Activated naive CD4-positive, alpha-beta T cell treated with anti-CD3 and anti-CD28 coated beads, Interleukin-2, amount 50 U/mL, for 72 hours (primary cell): ENCODE data around the gene FUT1. TPM values are rescaled to one million over a fixed set of nuclear protein-coding genes. Genes with fewer than 3 reads are reported as not detected.

Source experiments
- ATAC-seq, 2 donors: fragments of 150-1000 bp; cut with Tn5 transposase; 2 replicates each; pipeline ENCODE4 v1.10.0; 2021; ENCODE audit warnings: mild to moderate bottlenecking in 2 of 2, moderate library complexity in 2 of 2
- DNase-seq, 2 donors: peaks; one replicate each; pipeline ENCODE4 v3.0.0; 2021 to 2022; ENCODE audit warnings: low spot score in 2 of 2
- H3K27ac Mint-ChIP-seq, 2 donors: one replicate each; pipeline ENCODE4 v1.8.0; 2022; ENCODE audit warnings: mild to moderate bottlenecking in 2 of 2, mixed read lengths in 2 of 2
- H3K36me3 Mint-ChIP-seq, 2 donors: one replicate each; pipeline ENCODE4 v1.8.0; 2022; ENCODE audit warnings: mixed read lengths in 2 of 2
- H3K9me3 Mint-ChIP-seq, 2 donors: one replicate each; pipeline ENCODE4 v1.8.0; 2022; ENCODE audit warnings: mixed read lengths in 2 of 2
- total RNA-seq, 2 donors: library from RNA; stranded (reverse); gene quantifications; one replicate each; pipeline ENCODE4 v1.2.3, GENCODE V29; 2022

The FUT1 gene
- total RNA-seq, 2 donors from 2014 or later: 0.41 TPM; not detected in 1

DNA sequence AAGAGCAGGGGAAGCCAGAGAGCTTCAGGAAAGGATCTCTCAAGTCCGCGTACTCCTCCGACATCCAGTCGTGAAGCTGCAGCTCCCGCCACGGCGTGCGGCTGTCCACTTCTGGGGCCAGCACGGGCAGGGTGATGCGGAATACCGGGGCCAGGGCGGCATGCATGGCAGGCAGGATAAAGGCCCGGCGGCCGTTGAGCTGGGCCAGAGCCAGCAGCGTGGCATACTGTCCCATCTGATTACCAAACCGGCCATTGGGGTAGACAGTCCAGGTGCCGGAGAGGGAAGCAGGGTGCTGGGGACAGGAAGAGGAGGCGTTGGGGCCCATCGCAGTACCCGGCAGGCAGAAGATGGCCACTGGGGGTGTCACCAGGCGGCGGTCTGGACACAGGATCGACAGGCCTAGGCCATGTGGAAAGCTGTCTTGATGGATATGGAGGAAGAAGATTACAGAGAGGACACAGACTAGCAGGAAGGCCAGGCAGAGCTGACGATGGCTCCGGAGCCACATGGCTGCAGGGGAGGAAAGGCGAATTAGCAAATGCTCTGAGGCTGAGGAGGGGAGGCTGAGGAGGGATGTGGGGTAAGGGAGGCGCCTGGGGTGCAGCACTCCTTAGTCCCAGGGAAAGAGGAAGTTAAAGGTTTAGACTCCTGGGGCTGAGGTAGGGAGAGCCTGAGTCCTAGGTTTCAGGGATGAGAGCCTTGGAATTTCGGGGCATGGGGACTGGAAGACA, 1.5 kb downstream of the FUT1 start:
- H3K36me3 Mint-ChIP-seq: no peaks in the 10 kb centered on the region
- H3K9me3 Mint-ChIP-seq: no peaks in the 10 kb centered on the region
- DNase-seq: no peak
- no peak for ATAC-seq
- no peak overlapping the region for H3K27ac Mint-ChIP-seq

DNA sequence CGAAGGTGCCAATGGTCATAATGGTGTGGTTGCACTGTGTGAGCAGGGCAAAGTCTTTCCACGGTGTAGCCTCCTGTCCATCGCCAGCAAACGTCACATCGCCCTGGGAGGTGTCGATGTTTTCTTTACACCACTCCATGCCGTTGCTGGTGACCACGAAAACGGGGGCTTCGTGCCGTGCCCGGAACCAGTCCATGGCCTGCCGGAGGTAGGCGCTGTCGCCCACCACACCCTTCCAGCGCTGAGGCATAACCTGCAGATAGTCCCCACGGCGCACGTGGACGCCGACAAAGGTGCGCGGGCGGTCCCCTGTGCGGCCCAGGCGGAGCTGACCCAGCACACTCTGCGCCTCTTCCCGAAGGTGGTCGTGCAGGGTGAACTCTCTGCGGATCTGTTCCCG, 2.1 kb downstream of the FUT1 start:
- no peak for ATAC-seq
- Mint-ChIP-seq H3K27ac (no peak overlapping the region), H3K9me3 (no peaks in the 10 kb centered on the region), H3K36me3 (no peaks in the 10 kb centered on the region)
- no peak for DNase-seq

DNA sequence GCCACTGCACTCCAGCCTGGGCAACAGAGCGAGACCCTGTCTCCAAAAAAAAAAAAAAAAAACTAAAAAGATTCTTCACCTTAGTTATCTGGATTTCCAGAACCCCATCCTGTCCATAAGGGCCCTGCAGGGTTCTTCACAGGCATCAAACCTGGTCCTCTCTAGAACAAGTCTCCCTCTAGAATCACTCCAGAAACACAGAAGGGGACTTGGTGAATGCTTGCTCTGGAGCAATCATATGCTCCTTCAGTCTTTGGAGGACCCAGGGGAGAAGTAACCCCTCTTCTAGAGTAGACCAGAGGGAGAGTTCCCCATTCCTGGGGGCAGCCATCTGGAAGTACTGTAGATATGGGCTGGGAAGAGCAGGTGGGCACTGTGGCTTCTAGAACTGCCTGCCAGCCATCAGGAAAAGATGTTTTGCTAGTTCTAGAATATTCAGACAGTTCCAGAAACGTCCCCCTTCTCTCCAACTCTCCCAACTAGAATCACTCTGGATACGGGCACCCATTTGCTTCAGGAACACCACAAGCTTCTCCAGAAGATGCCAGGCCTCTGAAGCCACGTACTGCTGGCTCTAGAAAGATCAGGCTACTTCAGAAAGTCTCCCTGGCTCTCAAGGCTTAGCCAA, 2.8 kb downstream of the FUT1 start:
- ATAC-seq: no peak

DNA sequence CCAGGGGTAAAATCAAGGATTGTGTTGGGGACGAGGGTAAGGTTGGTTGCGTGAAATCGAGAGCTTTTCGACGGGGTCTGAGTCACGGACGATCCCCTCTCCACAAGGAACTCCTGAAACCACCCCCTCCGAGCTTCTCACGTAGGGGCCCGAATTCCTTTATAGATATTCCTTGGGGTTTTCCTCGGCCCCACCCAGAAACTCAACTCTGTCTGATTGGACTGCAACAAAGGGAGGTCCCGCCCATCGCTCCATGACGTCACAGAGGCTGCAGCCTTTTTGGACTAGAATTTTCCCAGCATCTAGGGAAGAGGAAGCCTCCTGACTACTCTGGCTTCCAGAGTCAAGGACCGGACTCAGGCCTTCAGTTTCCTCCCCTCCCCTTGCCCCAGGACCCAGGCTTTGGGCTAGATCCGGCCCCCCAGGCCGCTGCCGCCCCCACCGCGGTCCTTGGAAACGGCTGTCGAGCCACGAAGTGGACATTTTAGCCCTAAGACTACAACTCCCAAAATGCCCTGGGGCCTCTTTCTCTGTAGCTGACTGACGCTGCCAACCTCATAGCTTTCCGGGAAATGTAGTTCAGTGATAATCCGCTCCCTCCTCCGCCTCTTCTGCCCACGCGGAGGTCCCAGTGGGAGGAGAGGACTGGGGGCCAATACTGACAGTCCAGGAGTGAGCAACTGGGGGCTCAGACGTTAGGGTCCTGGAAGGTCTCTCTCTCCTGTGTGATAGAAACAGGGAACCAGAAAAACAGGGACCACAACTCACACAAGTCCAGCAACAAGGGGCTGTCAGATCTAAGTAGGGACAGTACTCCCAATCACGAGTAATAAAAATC, 5.5 kb downstream of the FUT1 start, which contains the start of gene IZUMO1:
TSS of gene IZUMO1 (minus strand) at position 172 of the 838 bp plus-strand sequence. CDS start 1,050 bp downstream, outside the sequence.
- DNase-seq (peak in 1 of 2 donors; percentile 64), ATAC-seq (peak; percentile 72 to 87)
- Mint-ChIP-seq H3K27ac (peak within 1 kb of the TSS; percentile 71 to 82), H3K9me3 (no peaks in the 10 kb centered on the region), H3K36me3 (no peaks in the 10 kb centered on the region)

More for the DNA sequence above, 2.8 kb downstream of the FUT1 start:
- no peaks in the 10 kb centered on the region for H3K9me3 Mint-ChIP-seq
- DNase-seq: no peak
- H3K27ac Mint-ChIP-seq: no peak overlapping the region
- H3K36me3 Mint-ChIP-seq: no peaks in the 10 kb centered on the region

DNA sequence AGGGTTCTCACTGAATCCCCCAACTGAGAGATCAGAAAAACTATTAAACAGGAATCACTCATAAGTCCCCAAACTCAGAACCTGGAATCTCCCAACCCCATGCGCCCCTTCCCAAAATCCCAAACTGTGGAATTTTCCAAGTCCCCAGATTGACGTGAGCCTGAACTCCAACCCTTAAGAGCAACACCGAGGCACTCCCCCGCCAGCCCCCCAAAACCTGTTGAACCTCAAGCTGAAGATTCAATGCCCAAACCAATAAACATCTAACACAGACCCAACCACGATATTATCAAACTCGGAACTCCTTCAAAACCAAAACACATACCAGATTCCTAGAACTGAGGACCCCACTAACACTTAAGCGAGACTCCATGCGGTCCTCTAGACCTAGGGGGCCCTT, 6.3 kb downstream of the FUT1 start:
- H3K36me3 Mint-ChIP-seq: no peaks in the 10 kb centered on the region
- H3K9me3 Mint-ChIP-seq: no peaks in the 10 kb centered on the region
- DNase-seq (no peak), ATAC-seq (no peak)
- no peak overlapping the region for H3K27ac Mint-ChIP-seq

DNA sequence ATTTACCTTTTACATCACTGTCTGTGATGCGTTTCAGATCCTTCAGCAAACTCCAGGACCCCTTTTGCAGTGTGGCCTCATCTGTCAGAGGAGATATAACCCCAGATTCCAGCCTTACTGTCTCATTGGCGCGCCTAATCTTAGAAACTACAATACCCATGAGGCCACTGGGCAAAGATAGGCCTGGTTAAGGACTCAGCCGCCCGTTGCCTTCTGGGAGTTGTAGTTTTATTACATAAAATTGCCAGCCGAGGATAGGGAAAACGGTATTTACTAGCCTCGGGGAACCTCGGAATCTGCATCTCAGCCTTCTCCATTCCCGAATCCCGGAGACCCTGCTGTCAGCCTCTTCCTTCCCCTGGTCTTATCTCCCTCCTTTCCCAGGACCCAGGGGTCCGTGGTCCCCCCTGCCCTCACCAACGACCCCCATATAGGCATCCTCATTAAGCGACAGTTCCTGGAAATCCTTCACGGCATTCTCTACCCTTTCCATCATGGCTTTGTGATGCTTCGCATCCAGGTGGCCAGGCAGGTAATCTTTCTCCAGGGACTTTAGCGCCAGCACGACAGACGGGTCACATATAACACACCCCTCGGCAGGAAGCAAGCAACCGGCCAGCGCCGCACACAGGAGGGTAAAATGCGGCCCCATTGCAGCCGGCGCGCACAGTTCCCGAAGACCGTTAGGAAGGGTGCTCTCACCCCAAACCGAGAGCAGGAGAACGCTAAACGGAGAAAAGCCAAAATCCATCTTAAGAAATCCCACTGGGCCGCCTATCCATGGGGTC, 7.0 kb downstream of the FUT1 start:
- H3K36me3 Mint-ChIP-seq: no peaks in the 10 kb centered on the region
- no peak overlapping the region for H3K27ac Mint-ChIP-seq
- DNase-seq (peak in 1 of 2 donors; percentile 60), ATAC-seq (peak; percentile 65 to 80)
- no peaks in the 10 kb centered on the region for H3K9me3 Mint-ChIP-seq

DNA sequence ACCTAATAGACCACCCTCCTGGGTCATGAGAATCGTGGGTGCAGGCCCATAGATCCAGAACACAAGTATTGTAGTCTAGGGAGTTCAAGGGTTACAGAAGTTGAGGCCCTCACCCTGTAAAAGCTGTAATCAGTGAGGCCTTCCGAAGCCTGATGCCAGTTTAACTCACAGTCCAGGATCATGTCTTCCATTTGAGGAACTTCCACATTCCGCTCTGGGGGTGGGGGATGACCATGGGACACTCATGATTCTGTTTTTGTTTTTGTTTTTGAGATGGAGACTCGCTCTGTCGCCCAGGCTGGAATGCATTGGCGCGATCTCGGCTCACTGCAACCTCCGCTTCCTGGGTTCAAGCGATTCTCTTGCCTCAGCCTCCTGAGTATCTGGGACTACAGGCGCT, 10.3 kb downstream of the FUT1 start:
- H3K27ac Mint-ChIP-seq: no peak overlapping the region
- no peaks in the 10 kb centered on the region for H3K36me3 Mint-ChIP-seq
- no peak for DNase-seq
- H3K9me3 Mint-ChIP-seq: no peaks in the 10 kb centered on the region
- no peak for ATAC-seq

DNA sequence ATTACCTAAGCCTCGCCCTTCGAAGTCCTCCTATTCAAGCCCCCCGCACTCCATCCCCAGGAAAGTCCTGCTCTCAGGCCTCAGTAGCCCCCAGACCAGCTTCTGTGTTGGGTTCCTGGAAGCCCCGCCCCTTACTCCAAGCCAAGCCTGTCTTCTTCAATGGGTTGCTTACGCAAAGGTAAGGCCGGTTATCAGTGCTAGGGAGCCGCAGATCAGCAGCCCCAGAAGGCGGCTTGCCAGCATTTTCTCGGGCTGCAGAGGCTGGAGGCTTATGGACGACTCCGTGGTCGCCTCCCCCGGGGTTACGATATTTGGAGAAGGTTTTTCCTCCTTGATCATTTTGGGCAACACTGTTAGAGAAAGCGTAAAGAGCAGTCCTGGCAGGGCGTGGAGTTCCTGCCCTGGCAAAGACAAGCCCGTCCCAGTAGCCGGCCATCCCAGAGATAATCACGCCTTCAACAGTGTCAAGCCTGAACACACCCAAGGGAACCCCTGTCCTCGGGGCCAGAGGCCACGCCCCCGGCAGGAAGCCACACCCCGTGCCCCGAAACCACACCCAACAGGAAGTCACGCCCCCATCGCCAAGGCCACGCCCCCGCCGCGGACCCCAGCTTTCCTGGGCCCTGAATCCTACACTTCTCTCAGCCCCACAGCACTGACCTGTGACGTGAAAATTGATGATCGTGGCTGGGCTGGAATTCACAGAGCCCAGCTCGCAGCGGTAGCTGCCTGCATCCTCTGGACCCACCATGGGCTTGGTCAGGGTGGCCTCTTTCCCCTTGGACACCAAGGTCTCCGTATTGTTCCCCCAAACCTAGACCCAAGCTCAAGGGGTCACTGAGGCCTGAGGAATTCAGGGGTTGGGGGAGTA, 11.1 kb downstream of the FUT1 start:
- peak in 1 of 2 donors; percentile 53 for DNase-seq
- no peak for ATAC-seq
- no peaks in the 10 kb centered on the region for H3K36me3 Mint-ChIP-seq
- H3K27ac Mint-ChIP-seq: no peak overlapping the region
- H3K9me3 Mint-ChIP-seq: no peaks in the 10 kb centered on the region

DNA sequence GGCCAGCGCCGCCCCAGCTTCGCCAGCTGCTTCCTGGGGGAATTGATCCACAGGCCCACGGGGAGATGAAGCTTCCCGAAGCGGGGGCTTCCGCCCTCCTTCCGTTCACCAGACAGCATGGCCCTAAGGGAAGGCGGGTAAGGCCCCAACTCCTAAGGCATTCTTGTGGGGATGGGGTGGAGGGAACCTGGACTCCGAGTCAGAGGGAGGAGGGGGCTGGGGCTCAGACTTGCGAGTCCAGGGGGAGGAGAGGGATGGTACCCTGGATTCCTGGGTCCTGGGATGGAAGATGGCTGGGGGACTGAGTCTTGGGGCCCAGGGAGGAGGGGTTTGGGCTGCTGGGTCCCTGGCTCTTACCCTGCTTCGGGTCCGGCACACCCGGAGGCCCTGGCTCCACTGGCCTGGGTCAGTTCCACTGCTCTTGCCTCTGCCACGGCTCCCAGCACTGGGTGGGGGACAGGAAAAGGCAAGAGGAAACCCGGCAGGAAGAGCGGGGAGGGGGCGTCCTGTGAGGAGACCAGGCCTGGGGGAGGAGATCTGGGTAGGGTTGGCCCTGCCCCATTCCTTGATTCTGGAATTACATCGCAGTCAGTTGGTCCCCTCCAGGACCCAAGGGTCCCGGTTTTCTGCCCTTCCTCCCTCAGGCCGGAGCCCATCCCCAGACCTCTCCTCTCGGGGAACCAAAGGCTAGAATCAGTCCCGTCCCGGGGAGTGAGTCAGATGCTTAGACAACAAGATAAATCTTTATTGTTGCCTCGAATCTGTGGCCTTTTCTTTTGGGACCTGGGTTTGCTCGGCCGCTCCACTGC, 12.1 kb downstream of the FUT1 start, which contains the start of gene RASIP1:
TSS of gene RASIP1 (minus strand) at position 447 of the 809 bp plus-strand sequence. CDS start at position 119, 328 bp downstream.
- no peak for DNase-seq
- ATAC-seq: no peak
- H3K36me3 Mint-ChIP-seq: no peaks in the 10 kb centered on the region
- H3K9me3 Mint-ChIP-seq: no peaks in the 10 kb centered on the region
- no peak within 1 kb of the TSS for H3K27ac Mint-ChIP-seq

DNA sequence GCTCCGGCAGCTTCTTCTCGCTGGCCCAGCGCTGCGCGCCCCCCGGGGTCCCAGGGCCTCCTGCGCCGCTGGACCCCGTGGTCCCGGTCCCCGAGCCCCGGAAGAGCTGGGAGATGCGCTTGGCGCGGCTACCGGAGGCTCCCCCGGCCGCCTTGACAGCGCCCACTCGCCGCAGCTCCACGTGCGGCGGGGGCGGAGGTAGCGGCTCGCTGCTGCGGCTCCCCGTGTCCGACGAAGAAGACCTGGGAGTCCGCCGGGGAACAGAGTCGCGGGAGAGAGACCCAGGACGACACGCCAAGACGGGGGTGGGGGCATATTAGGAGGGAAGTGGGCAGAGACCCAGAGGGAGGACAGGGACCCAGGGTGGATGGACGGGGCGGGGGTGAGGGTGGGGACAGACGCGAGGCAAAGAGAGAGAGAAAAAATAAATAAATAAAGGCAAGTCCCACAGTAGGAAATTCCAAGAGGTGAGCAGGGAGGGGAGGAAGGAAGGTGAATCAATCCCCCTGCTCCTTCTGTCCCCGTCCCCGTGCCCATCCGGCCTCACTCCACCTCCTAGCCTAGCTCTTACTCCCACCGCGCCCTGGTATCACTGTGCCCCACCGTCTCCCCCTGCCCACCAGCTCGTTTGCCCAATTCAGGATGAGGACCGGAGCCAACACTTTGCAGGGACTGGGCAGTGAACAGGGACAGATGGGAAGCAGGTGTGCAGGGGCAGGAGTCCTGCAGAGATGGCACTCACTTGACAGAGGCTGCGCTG, 12.9 kb downstream of the FUT1 start:
- DNase-seq: no peak
- ATAC-seq: no peak
- no peaks in the 10 kb centered on the region for H3K9me3 Mint-ChIP-seq
- H3K36me3 Mint-ChIP-seq: no peaks in the 10 kb centered on the region
- H3K27ac Mint-ChIP-seq: no peak overlapping the region

DNA sequence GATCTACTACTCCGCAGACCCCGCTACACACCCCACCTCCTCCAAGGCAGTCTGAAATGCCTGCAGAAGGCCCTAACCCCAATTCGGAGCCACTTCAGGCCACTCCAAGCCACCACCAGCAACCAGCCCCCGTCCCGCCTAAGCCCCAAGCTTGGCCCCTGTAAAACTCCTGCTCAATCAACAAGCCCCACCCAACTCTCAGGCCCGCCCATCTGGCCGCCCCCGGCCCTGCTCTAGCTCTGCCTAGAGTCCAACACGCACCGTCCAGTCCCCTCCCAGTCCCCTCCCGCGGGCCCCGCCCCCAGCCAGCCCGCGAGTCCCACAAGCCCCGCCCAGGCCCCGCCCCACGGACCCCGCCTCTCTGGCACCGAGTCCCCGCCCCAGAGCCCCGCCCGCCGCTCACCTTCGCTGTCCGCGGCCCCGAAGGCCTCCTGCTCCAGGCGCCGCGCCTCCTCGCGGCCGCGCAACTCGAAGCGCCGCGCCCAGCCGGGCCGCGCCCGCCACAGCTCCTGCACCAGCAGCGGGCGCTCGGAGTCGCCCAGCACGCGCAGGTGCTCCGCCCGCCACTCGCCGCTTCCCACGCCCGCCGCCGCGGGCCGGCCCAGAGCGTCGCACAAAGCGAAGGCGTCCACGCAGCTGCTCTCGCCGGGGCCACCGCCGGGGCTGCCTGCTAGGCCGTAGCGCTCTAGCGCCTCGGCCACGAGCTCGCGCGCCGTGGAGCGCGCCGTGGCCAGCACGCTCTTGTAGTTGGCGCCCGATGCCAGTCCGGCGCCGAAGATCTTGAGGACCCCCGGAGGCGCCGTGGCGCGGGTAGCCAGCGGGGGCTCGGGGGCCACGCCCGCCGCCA, 13.7 kb downstream of the FUT1 start:
- ATAC-seq (peak; percentile 92 to 95), DNase-seq (peak; percentile 86 to 94)
- Mint-ChIP-seq H3K27ac (peak overlapping the region in 1 of 2 donors; percentile 83), H3K36me3 (no peaks in the 10 kb centered on the region), H3K9me3 (no peaks in the 10 kb centered on the region)

DNA sequence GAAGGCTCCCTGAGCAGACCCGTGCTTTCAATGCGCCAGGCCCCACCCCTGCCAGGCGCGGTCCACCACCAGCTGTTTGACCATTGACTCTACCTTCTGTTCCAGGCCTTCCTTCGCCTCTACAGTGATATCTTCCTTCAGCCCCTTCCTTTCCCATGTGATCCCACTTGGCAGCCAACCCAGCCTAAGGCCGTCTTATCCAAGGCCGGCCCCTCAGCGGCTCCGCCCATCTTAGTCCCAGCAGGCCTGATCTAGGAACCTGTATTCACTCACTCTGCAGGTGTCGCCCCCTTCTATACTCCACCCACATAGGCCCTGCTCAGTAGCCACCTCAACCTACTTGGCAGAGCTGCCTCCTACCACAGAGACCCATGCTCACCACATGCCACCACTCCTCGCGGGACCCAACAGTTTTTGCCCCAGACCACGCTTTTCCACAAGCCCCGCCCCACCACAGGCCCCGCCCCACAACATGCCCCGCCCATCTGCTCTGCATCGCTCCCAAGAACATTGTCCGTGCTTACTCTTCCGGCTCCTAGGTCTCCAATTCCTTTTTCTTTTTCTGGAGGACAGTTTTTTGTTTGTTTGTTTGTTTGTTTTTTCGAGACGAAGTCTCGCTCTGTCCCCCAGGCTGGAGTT, 15.0 kb downstream of the FUT1 start:
- Mint-ChIP-seq H3K27ac (no peak overlapping the region), H3K36me3 (no peaks in the 10 kb centered on the region), H3K9me3 (no peaks in the 10 kb centered on the region)
- DNase-seq: no peak
- no peak for ATAC-seq

DNA sequence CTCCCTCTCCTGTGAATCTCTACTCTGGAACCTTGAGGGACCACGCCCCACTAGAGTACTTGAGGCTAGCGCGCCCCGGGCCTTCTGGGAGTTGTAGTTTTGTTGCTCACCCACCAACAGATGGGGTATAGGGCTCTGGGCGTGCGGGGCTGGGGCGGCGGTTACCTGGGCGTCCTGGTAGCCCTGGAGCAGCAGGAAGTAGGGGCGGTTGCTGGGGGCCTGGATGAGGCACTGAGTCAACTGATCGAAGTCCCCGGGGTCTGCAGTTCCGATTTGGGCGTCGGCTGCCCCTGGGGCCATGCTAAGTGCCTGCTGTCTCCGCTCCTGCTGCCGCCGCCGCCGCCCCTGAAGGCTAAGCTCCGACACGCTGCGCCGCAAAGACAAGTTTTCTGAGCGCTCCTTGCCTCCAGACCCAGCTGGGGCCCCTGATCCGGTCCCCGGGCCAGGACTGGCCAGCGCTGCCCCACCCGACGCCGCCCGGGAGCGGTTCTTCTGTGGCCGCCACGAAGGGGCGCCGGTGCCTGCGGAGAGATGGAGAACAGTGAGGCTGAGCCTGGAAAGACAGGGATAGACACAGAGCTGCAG, 17.3 kb downstream of the FUT1 start:
- no peaks in the 10 kb centered on the region for H3K36me3 Mint-ChIP-seq
- H3K27ac Mint-ChIP-seq: no peak overlapping the region
- DNase-seq: no peak
- H3K9me3 Mint-ChIP-seq: no peaks in the 10 kb centered on the region
- ATAC-seq: no peak
